GM23338 (cell line): ENCODE measurements around the gene GJB3. TPM values are rescaled to one million over a fixed set of nuclear protein-coding genes. Genes with fewer than 3 reads are reported as not detected.

ENCODE experiments used
- ATAC-seq: fragments of 200-7000 bp; cut with Tn5 transposase; 3 replicates; pipeline ENCODE4 v1.9.1; 2020
- DNase-seq: peaks from one replicate; pipeline ENCODE4 v3.0.0-alpha.2; 2015; ENCODE audit warnings: low spot score
- H2AFZ ChIP-seq: fragments of 200-600 bp; sonication (generic); 2 replicates; pipeline ENCODE4 v1.8.0; 2016; ENCODE audit warnings: antibody characterized with exemption, mild to moderate bottlenecking, moderate library complexity
- H3F3A ChIP-seq: fragments of 200-600 bp; sonication (generic); replicated peaks from 2 replicates; pipeline ENCODE4 v1.8.0; 2017; ENCODE audit warnings: antibody characterized with exemption, mixed run types, low read depth
- H3K27ac ChIP-seq: fragments of 200-600 bp; sonication (generic); 2 replicates; pipeline ENCODE4 v1.6.1; 2016; ENCODE audit warnings: low read depth
- H3K27me3 ChIP-seq: fragments of 200-600 bp; sonication (generic); 2 replicates; pipeline ENCODE4 v1.8.0; 2016; ENCODE audit warnings: mild to moderate bottlenecking, mixed run types, moderate library complexity; ENCODE audit not compliant: insufficient read depth
- H3K36me3 ChIP-seq: fragments of 200-600 bp; sonication (generic); 2 replicates; pipeline ENCODE4 v1.8.0; 2016; ENCODE audit warnings: mild to moderate bottlenecking; ENCODE audit not compliant: insufficient read depth
- H3K4me1 ChIP-seq: fragments of 200-600 bp; sonication (generic); 2 replicates; pipeline ENCODE4 v1.8.0; 2016; ENCODE audit warnings: mild to moderate bottlenecking, moderate library complexity; ENCODE audit not compliant: insufficient read depth
- H3K4me2 ChIP-seq: fragments of 200-600 bp; sonication (generic); 2 replicates; pipeline ENCODE4 v1.7.1; 2017; ENCODE audit warnings: mixed run types
- H3K4me3 ChIP-seq: fragments of 200-600 bp; sonication (generic); 2 replicates; pipeline ENCODE4 v1.6.1; 2016; ENCODE audit warnings: mixed run types
- H3K79me2 ChIP-seq: fragments of 200-600 bp; sonication (generic); replicated peaks from 2 replicates; pipeline ENCODE4 v1.8.0; 2017; ENCODE audit warnings: mild to moderate bottlenecking; ENCODE audit not compliant: insufficient read depth
- H3K9me2 ChIP-seq: fragments of 200-600 bp; sonication (generic); 2 replicates; pipeline ENCODE4 v1.8.0; 2017; ENCODE audit not compliant: insufficient read depth
- H4K20me1 ChIP-seq: fragments of 200-600 bp; sonication (generic); replicated peaks from 2 replicates; pipeline ENCODE4 v1.8.0; 2017; ENCODE audit warnings: mild to moderate bottlenecking; ENCODE audit not compliant: insufficient read depth
- H3K27ac Mint-ChIP-seq: 2 replicates; pipeline ENCODE4 v1.8.0; 2020; ENCODE audit warnings: inconsistent platforms, mild to moderate bottlenecking, moderate library complexity, mixed read lengths
- H3K27me3 Mint-ChIP-seq: 3 replicates; pipeline ENCODE4 v1.8.0; 2022; ENCODE audit warnings: low read depth, mild to moderate bottlenecking, moderate library complexity, mixed read lengths, inconsistent platforms; ENCODE audit not compliant: insufficient read depth, poor library complexity
- H3K36me3 Mint-ChIP-seq: 3 replicates; pipeline ENCODE4 v1.8.0; 2021; ENCODE audit warnings: low read depth, mild to moderate bottlenecking, inconsistent platforms, moderate library complexity, mixed read lengths
- H3K4me1 Mint-ChIP-seq: 3 replicates; pipeline ENCODE4 v1.8.0; 2020; ENCODE audit warnings: mild to moderate bottlenecking, inconsistent platforms, mixed read lengths
- H3K4me3 Mint-ChIP-seq: 3 replicates; pipeline ENCODE4 v1.8.0; 2021; ENCODE audit warnings: moderate library complexity, mild to moderate bottlenecking, inconsistent platforms, mixed read lengths
- H3K9me3 Mint-ChIP-seq: 3 replicates; pipeline ENCODE4 v1.8.0; 2020; ENCODE audit warnings: moderate library complexity, mild to moderate bottlenecking, inconsistent platforms, mixed read lengths
- CREB1 ChIP-seq: fragments of 250-450 bp; sonication (Bioruptor Pico); IDR thresholded peaks from 2 replicates; pipeline ENCODE4 v1.5.0; 2020; ENCODE audit warnings: low read depth, mild to moderate bottlenecking, moderate library complexity
- CTCF ChIP-seq, 2 experiments: fragments of 200-600 bp in 1 of 2; sonication (generic) in 1 of 2; conservative IDR thresholded peaks; 2 replicates each; pipeline versions ENCODE4 v1.5.1 to v1.6.1; 2016 to 2017; ENCODE audit warnings: antibody characterized with exemption in 2 of 2, low read depth in 2 of 2, mild to moderate bottlenecking in 2 of 2, moderate library complexity in 1 of 2
- EZH2 ChIP-seq: fragments of 200-600 bp; sonication (generic); IDR thresholded peaks from one replicate; pipeline ENCODE4 v1.8.0; 2017; ENCODE audit warnings: antibody characterized with exemption, mild to moderate bottlenecking, low read depth; ENCODE audit not compliant: unreplicated experiment
- EZH2phosphoT487 ChIP-seq: fragments of 200-600 bp; sonication (generic); IDR thresholded peaks from one replicate; pipeline ENCODE4 v1.8.1; 2018; ENCODE audit warnings: antibody characterized with exemption; ENCODE audit not compliant: unreplicated experiment
- JUNB ChIP-seq: IDR thresholded peaks from one replicate; pipeline ENCODE4 v1.6.1; 2016; ENCODE audit warnings: antibody characterized with exemption; ENCODE audit not compliant: unreplicated experiment
- NANOG ChIP-seq: IDR thresholded peaks from 2 replicates; pipeline ENCODE4 v1.6.1; 2016; ENCODE audit warnings: antibody characterized with exemption, borderline replicate concordance
- POLR2AphosphoS5 ChIP-seq: IDR thresholded peaks from 2 replicates; pipeline ENCODE4 v1.6.1; 2016; ENCODE audit warnings: antibody characterized with exemption, low read depth
- REST ChIP-seq: IDR thresholded peaks from one replicate; pipeline ENCODE4 v1.6.1; 2018; ENCODE audit warnings: antibody characterized with exemption; ENCODE audit not compliant: unreplicated experiment
- STAT1 ChIP-seq: IDR thresholded peaks from one replicate; pipeline ENCODE4 v1.6.1; 2016; ENCODE audit warnings: antibody characterized with exemption; ENCODE audit not compliant: unreplicated experiment
- ZNF114 ChIP-seq: fragments of 250-450 bp; sonication (Bioruptor Pico); IDR thresholded peaks from 2 replicates; pipeline ENCODE4 v1.5.0; 2020; ENCODE audit warnings: mild to moderate bottlenecking, moderate library complexity
- ZNF331 ChIP-seq: fragments of 250-450 bp; sonication (Bioruptor Pico); IDR thresholded peaks from 2 replicates; pipeline ENCODE4 v1.5.0; 2020; ENCODE audit warnings: low read depth, mild to moderate bottlenecking, moderate library complexity
- polyA plus RNA-seq: library from polyadenylated mRNA; unstranded; fragments of >200 nt; fragmentation: Nextera tagmentation; extraction: Ambion mirVana; gene quantifications from 2 replicates; pipeline ENCODE4 v1.2.1, GENCODE V29; 2016
- total RNA-seq: library from RNA; depleted of rRNA; stranded (reverse); fragments of >200 nt; shearing (Covaris generic); gene quantifications from 2 replicates; pipeline ENCODE4 v1.2.3, GENCODE V29; 2014
- TF ChIP-seq, protein P1 (sequence below): IDR thresholded peaks from 2 replicates; pipeline ENCODE4 v1.6.1; 2016; ENCODE audit warnings: antibody characterized with exemption
- TF ChIP-seq, protein P2 (sequence below): fragments of 250-450 bp; sonication (Bioruptor Pico); IDR thresholded peaks from 2 replicates; pipeline ENCODE4 v1.5.0; 2020; ENCODE audit warnings: mild to moderate bottlenecking, moderate library complexity

Gene GJB3
- total and polyA plus RNA-seq, 2 experiments from 2014 or later = 0.26 to 0.31 TPM

- no peaks in the 10 kb centered on the region for H3K4me1 Mint-ChIP-seq
- H3K4me3 Mint-ChIP-seq = no peak overlapping the region
- DNase-seq (no peak), ATAC-seq (no peak)
- H3K27ac ChIP-seq = no peak overlapping the region
- no peaks in the 10 kb centered on the region for H3K9me2 ChIP-seq
- no peak overlapping the region for H2AFZ ChIP-seq
- no peaks in the 10 kb centered on the region for H3K36me3 Mint-ChIP-seq
- H3K4me3 ChIP-seq = no peak overlapping the region
- H3K9me3 Mint-ChIP-seq = no peaks in the 10 kb centered on the region
- TF ChIP-seq STAT1 = no peak
- TF ChIP-seq, protein P1, sequence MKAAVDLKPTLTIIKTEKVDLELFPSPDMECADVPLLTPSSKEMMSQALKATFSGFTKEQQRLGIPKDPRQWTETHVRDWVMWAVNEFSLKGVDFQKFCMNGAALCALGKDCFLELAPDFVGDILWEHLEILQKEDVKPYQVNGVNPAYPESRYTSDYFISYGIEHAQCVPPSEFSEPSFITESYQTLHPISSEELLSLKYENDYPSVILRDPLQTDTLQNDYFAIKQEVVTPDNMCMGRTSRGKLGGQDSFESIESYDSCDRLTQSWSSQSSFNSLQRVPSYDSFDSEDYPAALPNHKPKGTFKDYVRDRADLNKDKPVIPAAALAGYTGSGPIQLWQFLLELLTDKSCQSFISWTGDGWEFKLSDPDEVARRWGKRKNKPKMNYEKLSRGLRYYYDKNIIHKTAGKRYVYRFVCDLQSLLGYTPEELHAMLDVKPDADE = no peak
- TF ChIP-seq CTCF (conservative IDR thresholded peaks at IDR 0.05; ENCODE audit: low read depth in 2 of 2) = no peak
- TF ChIP-seq EZH2 = no peak
- TF ChIP-seq ZNF114 (CRISPR knock-in tag) = no peak
- TF ChIP-seq NANOG = no peak
- TF ChIP-seq REST = no peak
- TF ChIP-seq, protein P2, sequence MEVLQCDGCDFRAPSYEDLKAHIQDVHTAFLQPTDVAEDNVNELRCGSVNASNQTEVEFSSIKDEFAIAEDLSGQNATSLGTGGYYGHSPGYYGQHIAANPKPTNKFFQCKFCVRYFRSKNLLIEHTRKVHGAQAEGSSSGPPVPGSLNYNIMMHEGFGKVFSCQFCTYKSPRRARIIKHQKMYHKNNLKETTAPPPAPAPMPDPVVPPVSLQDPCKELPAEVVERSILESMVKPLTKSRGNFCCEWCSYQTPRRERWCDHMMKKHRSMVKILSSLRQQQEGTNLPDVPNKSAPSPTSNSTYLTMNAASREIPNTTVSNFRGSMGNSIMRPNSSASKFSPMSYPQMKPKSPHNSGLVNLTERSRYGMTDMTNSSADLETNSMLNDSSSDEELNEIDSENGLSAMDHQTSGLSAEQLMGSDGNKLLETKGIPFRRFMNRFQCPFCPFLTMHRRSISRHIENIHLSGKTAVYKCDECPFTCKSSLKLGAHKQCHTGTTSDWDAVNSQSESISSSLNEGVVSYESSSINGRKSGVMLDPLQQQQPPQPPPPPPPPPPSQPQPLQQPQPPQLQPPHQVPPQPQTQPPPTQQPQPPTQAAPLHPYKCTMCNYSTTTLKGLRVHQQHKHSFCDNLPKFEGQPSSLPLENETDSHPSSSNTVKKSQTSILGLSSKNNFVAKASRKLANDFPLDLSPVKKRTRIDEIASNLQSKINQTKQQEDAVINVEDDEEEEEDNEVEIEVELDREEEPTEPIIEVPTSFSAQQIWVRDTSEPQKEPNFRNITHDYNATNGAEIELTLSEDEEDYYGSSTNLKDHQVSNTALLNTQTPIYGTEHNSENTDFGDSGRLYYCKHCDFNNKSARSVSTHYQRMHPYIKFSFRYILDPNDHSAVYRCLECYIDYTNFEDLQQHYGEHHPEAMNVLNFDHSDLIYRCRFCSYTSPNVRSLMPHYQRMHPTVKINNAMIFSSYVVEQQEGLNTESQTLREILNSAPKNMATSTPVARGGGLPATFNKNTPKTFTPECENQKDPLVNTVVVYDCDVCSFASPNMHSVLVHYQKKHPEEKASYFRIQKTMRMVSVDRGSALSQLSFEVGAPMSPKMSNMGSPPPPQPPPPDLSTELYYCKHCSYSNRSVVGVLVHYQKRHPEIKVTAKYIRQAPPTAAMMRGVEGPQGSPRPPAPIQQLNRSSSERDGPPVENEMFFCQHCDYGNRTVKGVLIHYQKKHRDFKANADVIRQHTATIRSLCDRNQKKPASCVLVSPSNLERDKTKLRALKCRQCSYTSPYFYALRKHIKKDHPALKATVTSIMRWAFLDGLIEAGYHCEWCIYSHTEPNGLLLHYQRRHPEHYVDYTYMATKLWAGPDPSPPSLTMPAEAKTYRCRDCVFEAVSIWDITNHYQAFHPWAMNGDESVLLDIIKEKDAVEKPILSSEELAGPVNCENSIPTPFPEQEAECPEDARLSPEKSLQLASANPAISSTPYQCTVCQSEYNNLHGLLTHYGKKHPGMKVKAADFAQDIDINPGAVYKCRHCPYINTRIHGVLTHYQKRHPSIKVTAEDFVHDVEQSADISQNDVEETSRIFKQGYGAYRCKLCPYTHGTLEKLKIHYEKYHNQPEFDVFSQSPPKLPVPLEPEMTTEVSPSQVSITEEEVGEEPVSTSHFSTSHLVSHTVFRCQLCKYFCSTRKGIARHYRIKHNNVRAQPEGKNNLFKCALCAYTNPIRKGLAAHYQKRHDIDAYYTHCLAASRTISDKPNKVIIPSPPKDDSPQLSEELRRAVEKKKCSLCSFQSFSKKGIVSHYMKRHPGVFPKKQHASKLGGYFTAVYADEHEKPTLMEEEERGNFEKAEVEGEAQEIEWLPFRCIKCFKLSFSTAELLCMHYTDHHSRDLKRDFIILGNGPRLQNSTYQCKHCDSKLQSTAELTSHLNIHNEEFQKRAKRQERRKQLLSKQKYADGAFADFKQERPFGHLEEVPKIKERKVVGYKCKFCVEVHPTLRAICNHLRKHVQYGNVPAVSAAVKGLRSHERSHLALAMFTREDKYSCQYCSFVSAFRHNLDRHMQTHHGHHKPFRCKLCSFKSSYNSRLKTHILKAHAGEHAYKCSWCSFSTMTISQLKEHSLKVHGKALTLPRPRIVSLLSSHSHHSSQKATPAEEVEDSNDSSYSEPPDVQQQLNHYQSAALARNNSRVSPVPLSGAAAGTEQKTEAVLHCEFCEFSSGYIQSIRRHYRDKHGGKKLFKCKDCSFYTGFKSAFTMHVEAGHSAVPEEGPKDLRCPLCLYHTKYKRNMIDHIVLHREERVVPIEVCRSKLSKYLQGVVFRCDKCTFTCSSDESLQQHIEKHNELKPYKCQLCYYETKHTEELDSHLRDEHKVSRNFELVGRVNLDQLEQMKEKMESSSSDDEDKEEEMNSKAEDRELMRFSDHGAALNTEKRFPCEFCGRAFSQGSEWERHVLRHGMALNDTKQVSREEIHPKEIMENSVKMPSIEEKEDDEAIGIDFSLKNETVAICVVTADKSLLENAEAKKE (CRISPR knock-in tag) = no peak
- no peak for TF ChIP-seq ZNF331 (CRISPR knock-in tag)
- no peak for TF ChIP-seq CREB1 (CRISPR knock-in tag)
- TF ChIP-seq EZH2phosphoT487 = no peak
- no peak for TF ChIP-seq JUNB
- no peak for TF ChIP-seq POLR2AphosphoS5
- no peaks in the 10 kb centered on the region for H3K4me1 ChIP-seq
- no peaks in the 10 kb centered on the region for H4K20me1 ChIP-seq
- H3K4me2 ChIP-seq = no peak overlapping the region
- no peaks in the 10 kb centered on the region for H3K27me3 ChIP-seq
- H3F3A ChIP-seq = no peaks in the 10 kb centered on the region
- H3K27me3 Mint-ChIP-seq = peaks cover 3% of the 10 kb centered on the region
- H3K27ac Mint-ChIP-seq = no peak overlapping the region
- no peaks in the 10 kb centered on the region for H3K36me3 ChIP-seq
- H3K79me2 ChIP-seq = no peaks in the 10 kb centered on the region
Observed at GRCh38 chr1:34803770-34804169, 22.8 kb downstream of the GJB3 start.
